Measurements from ENCODE around the gene RBMS2.

DNA sequence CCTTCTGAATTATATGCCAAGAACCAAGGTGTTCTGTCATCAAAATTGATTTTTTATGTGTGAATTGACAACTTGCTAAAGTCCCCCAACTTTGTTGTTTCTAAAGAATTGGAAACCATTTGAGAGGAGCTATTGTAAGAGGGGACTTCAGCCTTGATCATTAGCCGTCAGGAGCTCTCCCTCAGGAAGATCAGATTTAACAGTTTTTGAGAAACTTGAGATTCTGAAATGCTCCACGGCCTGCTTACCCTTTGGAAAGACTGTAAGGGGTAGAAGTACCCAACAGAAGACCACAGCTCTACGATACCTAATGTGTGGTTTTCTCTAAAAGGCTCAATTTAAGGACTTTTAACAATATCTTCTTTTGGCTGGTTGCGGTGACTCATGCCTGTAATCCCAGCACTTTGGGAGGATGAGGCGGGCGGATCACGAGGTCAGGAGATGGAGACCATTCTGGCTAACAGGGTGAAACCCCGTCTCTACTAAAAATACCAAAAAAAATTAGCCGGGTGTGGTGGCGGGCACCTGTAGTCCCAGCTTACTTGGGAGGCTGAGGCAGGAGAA, 57.4 kb downstream of the RBMS2 start:
- TF ChIP-seq, protein P1, sequence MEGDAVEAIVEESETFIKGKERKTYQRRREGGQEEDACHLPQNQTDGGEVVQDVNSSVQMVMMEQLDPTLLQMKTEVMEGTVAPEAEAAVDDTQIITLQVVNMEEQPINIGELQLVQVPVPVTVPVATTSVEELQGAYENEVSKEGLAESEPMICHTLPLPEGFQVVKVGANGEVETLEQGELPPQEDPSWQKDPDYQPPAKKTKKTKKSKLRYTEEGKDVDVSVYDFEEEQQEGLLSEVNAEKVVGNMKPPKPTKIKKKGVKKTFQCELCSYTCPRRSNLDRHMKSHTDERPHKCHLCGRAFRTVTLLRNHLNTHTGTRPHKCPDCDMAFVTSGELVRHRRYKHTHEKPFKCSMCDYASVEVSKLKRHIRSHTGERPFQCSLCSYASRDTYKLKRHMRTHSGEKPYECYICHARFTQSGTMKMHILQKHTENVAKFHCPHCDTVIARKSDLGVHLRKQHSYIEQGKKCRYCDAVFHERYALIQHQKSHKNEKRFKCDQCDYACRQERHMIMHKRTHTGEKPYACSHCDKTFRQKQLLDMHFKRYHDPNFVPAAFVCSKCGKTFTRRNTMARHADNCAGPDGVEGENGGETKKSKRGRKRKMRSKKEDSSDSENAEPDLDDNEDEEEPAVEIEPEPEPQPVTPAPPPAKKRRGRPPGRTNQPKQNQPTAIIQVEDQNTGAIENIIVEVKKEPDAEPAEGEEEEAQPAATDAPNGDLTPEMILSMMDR (IDR thresholded peaks at IDR 0.05): no peak
- TF ChIP-seq POLR2AphosphoS5 (IDR thresholded peaks at IDR 0.05): no peak
